ENCODE measurements around the gene FAM124A. TPM values are rescaled to one million over a fixed set of nuclear protein-coding genes. Genes with fewer than 3 reads are reported as not detected.
A peak's percentile ranks its signal among the peaks of the same experiment; 100 is the strongest.

FAM124A gene
- total and polyA plus RNA-seq, 7 experiments from 2014 or later, result 0.12 to 0.85 TPM; not detected in 5

GRCh38 chr13:51225029-51225428, 2.8 kb downstream of the FAM124A start:
- intact Hi-C loops (cut with micrococcal nuclease), result loop anchor here (2.0 to 10.0 kb wide), 2 partner anchors 62 to 360 kb away; partner anchors contain the start of gene WDFY2 (in 1 of the 2)
- ChIA-PET CTCF (no interaction called here), POLR2A (interaction anchor here (0.7 kb wide), 1 partner anchor 688 kb away, joined by 3 read pairs; no protein-coding TSS in a partner anchor)
- H3K27ac Mint-ChIP-seq, result no peak overlapping the region
- no peak overlapping the region for H3K4me3 ChIP-seq (ENCODE audit: low read length)
- peaks cover 0 to 4% of the 10 kb centered on the region in 2 donors for H3K4me1 ChIP-seq (ENCODE audit: control insufficient read depth in 2 of 2, insufficient read depth in 2 of 2, low read length in 2 of 2)
- H3K4me1 Mint-ChIP-seq, result peaks cover 0 to 12% (median 0%) of the 10 kb centered on the region in 7 donors
- peaks cover 0 to 10% of the 10 kb centered on the region in 2 donors for H3K27me3 ChIP-seq (ENCODE audit: control insufficient read depth in 2 of 2, insufficient read depth in 2 of 2, low read length in 2 of 2)
- H3K27ac ChIP-seq (ENCODE audit: low read depth, low read length), result no peak overlapping the region
- DNase-seq, result no peak
- ATAC-seq, result no peak
- no peaks in the 10 kb centered on the region for H3K36me3 Mint-ChIP-seq
- no peaks in the 10 kb centered on the region for H3K9me3 ChIP-seq (ENCODE audit: control insufficient read depth in 2 of 3, low read length in 3 of 3)
- H3K9me3 Mint-ChIP-seq, result no peaks in the 10 kb centered on the region
- no peaks in the 10 kb centered on the region for H3K36me3 ChIP-seq (ENCODE audit: control insufficient read depth in 2 of 3, insufficient read depth in 3 of 3, low read length in 3 of 3)
- peak overlapping the region in 2 of 10 donors; percentile 21 for H3K4me3 Mint-ChIP-seq
- peaks cover 41 to 68% (median 55%) of the 10 kb centered on the region in 5 donors for H3K27me3 Mint-ChIP-seq

- Mint-ChIP-seq H3K36me3 (no peaks in the 10 kb centered on the region), H3K4me1 (peaks cover 0 to 9% (median 0%) of the 10 kb centered on the region in 7 donors), H3K4me3 (no peak overlapping the region), H3K9me3 (no peaks in the 10 kb centered on the region), H3K27me3 (peaks cover 56 to 69% (median 61%) of the 10 kb centered on the region in 5 donors), H3K27ac (no peak overlapping the region)
- intact Hi-C loops (cut with micrococcal nuclease), result loop anchor here in 1 of 2 donors (10.0 kb wide), 1 partner anchor 357 kb away; the partner anchor contains the start of gene WDFY2
- POLR2A ChIA-PET, result no interaction called here
- H3K4me3 ChIP-seq (ENCODE audit: low read length), result no peak overlapping the region
- H3K27ac ChIP-seq (ENCODE audit: low read depth, low read length), result no peak overlapping the region
- H3K9me3 ChIP-seq (ENCODE audit: control insufficient read depth in 2 of 3, low read length in 3 of 3), result no peaks in the 10 kb centered on the region
- no peak for ATAC-seq
- peaks cover 0 to 4% of the 10 kb centered on the region in 2 donors for H3K4me1 ChIP-seq (ENCODE audit: control insufficient read depth in 2 of 2, insufficient read depth in 2 of 2, low read length in 2 of 2)
- CTCF ChIA-PET, result no interaction called here
- DNase-seq, result no peak
- no peaks in the 10 kb centered on the region for H3K36me3 ChIP-seq (ENCODE audit: control insufficient read depth in 2 of 3, insufficient read depth in 3 of 3, low read length in 3 of 3)
- peaks cover 0 to 10% of the 10 kb centered on the region in 2 donors for H3K27me3 ChIP-seq (ENCODE audit: control insufficient read depth in 2 of 2, insufficient read depth in 2 of 2, low read length in 2 of 2)
Observed at GRCh38 chr13:51227404-51227803, 5.2 kb downstream of the FAM124A start.

- no peak overlapping the region for H3K27ac Mint-ChIP-seq
- ChIA-PET CTCF (no interaction called here), POLR2A (no interaction called here)
- no peak for DNase-seq
- H3K9me3 ChIP-seq (ENCODE audit: control insufficient read depth in 2 of 3, low read length in 3 of 3), result no peaks in the 10 kb centered on the region
- intact Hi-C loops (cut with micrococcal nuclease), result loop anchor here in 1 of 2 donors (10.0 kb wide), 1 partner anchor 356 kb away; the partner anchor contains the start of gene WDFY2
- H3K4me1 Mint-ChIP-seq, result peaks cover 0 to 6% (median 0%) of the 10 kb centered on the region in 7 donors
- peak overlapping the region in 1 of 10 donors; percentile 27 for H3K4me3 Mint-ChIP-seq
- peaks cover 49 to 66% (median 54%) of the 10 kb centered on the region in 5 donors for H3K27me3 Mint-ChIP-seq
- no peak overlapping the region for H3K27ac ChIP-seq (ENCODE audit: low read depth, low read length)
- H3K4me3 ChIP-seq (ENCODE audit: low read length), result no peak overlapping the region
- H3K4me1 ChIP-seq (ENCODE audit: control insufficient read depth in 2 of 2, insufficient read depth in 2 of 2, low read length in 2 of 2), result no peaks in the 10 kb centered on the region
- H3K36me3 Mint-ChIP-seq, result no peaks in the 10 kb centered on the region
- no peaks in the 10 kb centered on the region for H3K36me3 ChIP-seq (ENCODE audit: control insufficient read depth in 2 of 3, insufficient read depth in 3 of 3, low read length in 3 of 3)
- H3K27me3 ChIP-seq (ENCODE audit: control insufficient read depth in 2 of 2, insufficient read depth in 2 of 2, low read length in 2 of 2), result no peaks in the 10 kb centered on the region
- peaks cover 0 to 4% (median 0%) of the 10 kb centered on the region in 11 donors for H3K9me3 Mint-ChIP-seq
- no peak for ATAC-seq
Observed at GRCh38 chr13:51229101-51229719, 7.0 kb downstream of the FAM124A start.

GRCh38 chr13:51229731-51230130, 7.5 kb downstream of the FAM124A start:
- no peaks in the 10 kb centered on the region for H3K9me3 ChIP-seq (ENCODE audit: control insufficient read depth in 2 of 3, low read length in 3 of 3)
- POLR2A ChIA-PET, result no interaction called here
- Mint-ChIP-seq H3K9me3 (peaks cover 0 to 4% (median 0%) of the 10 kb centered on the region in 11 donors), H3K36me3 (no peaks in the 10 kb centered on the region), H3K27ac (no peak overlapping the region), H3K27me3 (peaks cover 46 to 63% (median 53%) of the 10 kb centered on the region in 5 donors), H3K4me1 (peaks cover 0 to 5% (median 0%) of the 10 kb centered on the region in 7 donors), H3K4me3 (no peak overlapping the region)
- no peaks in the 10 kb centered on the region for H3K4me1 ChIP-seq (ENCODE audit: control insufficient read depth in 2 of 2, insufficient read depth in 2 of 2, low read length in 2 of 2)
- no peak overlapping the region for H3K4me3 ChIP-seq (ENCODE audit: low read length)
- no peak overlapping the region for H3K27ac ChIP-seq (ENCODE audit: low read depth, low read length)
- CTCF ChIA-PET, result no interaction called here
- DNase-seq (no peak), ATAC-seq (no peak)
- H3K36me3 ChIP-seq (ENCODE audit: control insufficient read depth in 2 of 3, insufficient read depth in 3 of 3, low read length in 3 of 3), result no peaks in the 10 kb centered on the region
- H3K27me3 ChIP-seq (ENCODE audit: control insufficient read depth in 2 of 2, insufficient read depth in 2 of 2, low read length in 2 of 2), result no peaks in the 10 kb centered on the region
- intact Hi-C loops (cut with micrococcal nuclease), result loop anchor here in 1 of 2 donors (10.0 kb wide), 1 partner anchor 355 kb away; the partner anchor contains the start of gene WDFY2

- no peaks in the 10 kb centered on the region for H3K4me1 ChIP-seq (ENCODE audit: control insufficient read depth in 2 of 2, insufficient read depth in 2 of 2, low read length in 2 of 2)
- DNase-seq, result no peak
- Mint-ChIP-seq H3K36me3 (no peaks in the 10 kb centered on the region), H3K9me3 (peaks cover 0 to 4% (median 0%) of the 10 kb centered on the region in 11 donors), H3K27me3 (peaks cover 38 to 62% (median 49%) of the 10 kb centered on the region in 5 donors), H3K27ac (peak overlapping the region in 1 of 9 donors; percentile 65), H3K4me3 (peak overlapping the region in 1 of 10 donors; percentile 72), H3K4me1 (peaks cover 0 to 4% (median 0%) of the 10 kb centered on the region in 7 donors)
- H3K4me3 ChIP-seq (ENCODE audit: low read length), result no peak overlapping the region
- H3K36me3 ChIP-seq (ENCODE audit: control insufficient read depth in 2 of 3, insufficient read depth in 3 of 3, low read length in 3 of 3), result no peaks in the 10 kb centered on the region
- CTCF ChIA-PET, result no interaction called here
- intact Hi-C loops (cut with micrococcal nuclease), result no loop called here
- H3K27me3 ChIP-seq (ENCODE audit: control insufficient read depth in 2 of 2, insufficient read depth in 2 of 2, low read length in 2 of 2), result no peaks in the 10 kb centered on the region
- POLR2A ChIA-PET, result no interaction called here
- H3K27ac ChIP-seq (ENCODE audit: low read depth, low read length), result no peak overlapping the region
- no peaks in the 10 kb centered on the region for H3K9me3 ChIP-seq (ENCODE audit: control insufficient read depth in 2 of 3, low read length in 3 of 3)
- ATAC-seq, result no peak
Observed at GRCh38 chr13:51230477-51231105, 8.4 kb downstream of the FAM124A start.

GRCh38 chr13:51231456-51231855, 9.3 kb downstream of the FAM124A start:
- Mint-ChIP-seq H3K36me3 (no peaks in the 10 kb centered on the region), H3K27ac (no peak overlapping the region), H3K4me1 (peaks cover 0 to 4% (median 0%) of the 10 kb centered on the region in 7 donors), H3K27me3 (peaks cover 40 to 60% (median 52%) of the 10 kb centered on the region in 5 donors), H3K9me3 (peaks cover 0 to 4% (median 0%) of the 10 kb centered on the region in 11 donors), H3K4me3 (no peak overlapping the region)
- H3K4me1 ChIP-seq (ENCODE audit: control insufficient read depth in 2 of 2, insufficient read depth in 2 of 2, low read length in 2 of 2), result no peaks in the 10 kb centered on the region
- H3K4me3 ChIP-seq (ENCODE audit: low read length), result no peak overlapping the region
- H3K36me3 ChIP-seq (ENCODE audit: control insufficient read depth in 2 of 3, insufficient read depth in 3 of 3, low read length in 3 of 3), result no peaks in the 10 kb centered on the region
- H3K9me3 ChIP-seq (ENCODE audit: control insufficient read depth in 2 of 3, low read length in 3 of 3), result no peaks in the 10 kb centered on the region
- CTCF ChIA-PET, result no interaction called here
- DNase-seq (no peak), ATAC-seq (no peak)
- POLR2A ChIA-PET, result no interaction called here
- intact Hi-C loops (cut with micrococcal nuclease), result no loop called here
- no peak overlapping the region for H3K27ac ChIP-seq (ENCODE audit: low read depth, low read length)
- H3K27me3 ChIP-seq (ENCODE audit: control insufficient read depth in 2 of 2, insufficient read depth in 2 of 2, low read length in 2 of 2), result no peaks in the 10 kb centered on the region
